Right cardiac atrium (tissue), 5 donors: ENCODE measurements around the gene NOTCH2. TPM values are rescaled to one million over a fixed set of nuclear protein-coding genes. Genes with fewer than 3 reads are reported as not detected.
"Not testable (repeated sequence)": the region's sequence is repeated elsewhere in the genome, so short reads cannot be mapped to it uniquely, and the experiment has no call there.

Experiments
- ATAC-seq, 2 donors: fragments of 200-7000 bp; cut with Tn5 transposase; one replicate each; pipeline versions ENCODE4 v1.8.0 to v1.9.1; 2020; ENCODE audit warnings: moderate library complexity in 2 of 2, mild to moderate bottlenecking in 1 of 2
- DNase-seq, 3 donors: peaks; one replicate each; pipeline ENCODE4 v3.0.0-alpha.2; 2020
- H3K27ac ChIP-seq: one replicate; pipeline ENCODE4 v1.5.1; 2013; ENCODE audit warnings: mild to moderate bottlenecking, low read length, control low read depth, moderate library complexity
- H3K27me3 ChIP-seq: one replicate; pipeline ENCODE4 v1.6.1; 2013; ENCODE audit not compliant: control insufficient read depth, insufficient read depth
- H3K4me1 ChIP-seq: one replicate; pipeline ENCODE4 v1.6.1; 2013; ENCODE audit warnings: low read length; ENCODE audit not compliant: control insufficient read depth, insufficient read depth
- H3K4me3 ChIP-seq: one replicate; pipeline ENCODE4 v1.5.1; 2013; ENCODE audit warnings: low read length, control low read depth
- H3K9me3 ChIP-seq: one replicate; pipeline ENCODE4 v1.6.1; 2013; ENCODE audit warnings: low read length; ENCODE audit not compliant: control insufficient read depth
- WGBS: extraction: QIAGEN DNeasy Blood & Tissue Kit; methylation state at CpG from one replicate; pipeline ENCODE4 v1.1.7; 2013; 5-methylcytosine and 5-hydroxymethylcytosine counted together
- intact Hi-C, 4 donors: fragments of 100-400 bp; cut with DNase I; formaldehyde crosslinking; loops; one replicate each; pipeline versions ENCODE4 v1.11.0 to v1.14.0; 2022 to 2023
- long read RNA-seq, 4 donors: library from polyadenylated mRNA; unstranded; transcript quantifications; one replicate each; pipeline ENCODE4 v2.0.0, GENCODE V29; 2020 to 2021
- polyA plus RNA-seq: library from polyadenylated mRNA; stranded (reverse); fragments of 200-250 nt; gene quantifications from one replicate; pipeline ENCODE4 v1.2.3, GENCODE V29; 2013
- total RNA-seq, 4 donors: library from RNA; stranded (reverse); fragmentation: NEBNext Ultra II Directional; extraction: Animal tissue kit (Norgen Biotek cat#: 25700); gene quantifications; one replicate each; pipeline ENCODE4 v1.2.1, GENCODE V29; 2021
- donor health status: healthy with polysubstance abuse.
- donor health status: DM: no; HTN: yes; CAD: no.
- donor health status: DM: no; HTN: no; CAD: no.
- donor health status: DM: no; HTN: yes; CAD: no; lungs with severe emphysema.
- donor health status: DM: yes; HTN: yes; CAD: no.

The NOTCH2 gene
- 10 to 100 TPM; 36.3 to 65.7 (median 42.1) TPM for total RNA-seq
- polyA plus RNA-seq, result 6.6 TPM
- long read RNA-seq, donor 1, partial matches to known transcripts, result 8 of 25 reads
- long read RNA-seq, donor 1, other reads (novel, unspliced or antisense), result 17 of 25 reads
- long read RNA-seq, donor 2, partial matches to known transcripts, result 1 of 6 reads
- long read RNA-seq, donor 2, other reads (novel, unspliced or antisense), result 5 of 6 reads
- long read RNA-seq, donor 3, partial matches to known transcripts, result 17 of 53 reads
- long read RNA-seq, donor 3, other reads (novel, unspliced or antisense), result 36 of 53 reads
- long read RNA-seq, donor 4, partial matches to known transcripts, result 1 of 7 reads
- long read RNA-seq, donor 4, other reads (novel, unspliced or antisense), result 6 of 7 reads

GRCh38 chr1:120069067-120069919 is at the start of gene NOTCH2:
TSS of gene NOTCH2 (minus strand) at chr1:120069662. CDS start at chr1:120069406, 256 bp downstream.
- Histone ChIP-seq H3K4me3 (peak within 1 kb of the TSS; percentile 50), H3K27ac (peak within 1 kb of the TSS; percentile 68)
- H3K27me3 ChIP-seq, intact Hi-C loops, H3K4me1 ChIP-seq, H3K9me3 ChIP-seq: not testable (repeated sequence)
- ATAC-seq (peak; percentile 81 to 87), DNase-seq (peak; percentile 75 to 88 (median 86))
- WGBS, result under 1% methylated on average over 53 of the region's 95 CpGs

GRCh38 chr1:120117371-120118177 is 48.1 kb upstream of the NOTCH2 start:
- H3K4me3 ChIP-seq, H3K4me1 ChIP-seq, H3K27ac ChIP-seq, H3K27me3 ChIP-seq, intact Hi-C loops, H3K9me3 ChIP-seq: not testable (repeated sequence)
- WGBS, result 27% methylated on average over 3 of the region's 4 CpGs
- DNase-seq (peak in 2 of 3 donors; percentile 51 to 67), ATAC-seq (peak; percentile 41 to 43)

GRCh38 chr1:120116094-120116493 is 46.6 kb upstream of the NOTCH2 start:
- H3K4me1 ChIP-seq, DNase-seq, H3K27me3 ChIP-seq, H3K27ac ChIP-seq, H3K4me3 ChIP-seq, H3K9me3 ChIP-seq, intact Hi-C loops, ATAC-seq: not testable (repeated sequence)
- WGBS, result 94% methylated on average over 2 of the region's 2 CpGs

- H3K9me3 ChIP-seq, DNase-seq, H3K4me3 ChIP-seq, intact Hi-C loops, ATAC-seq, H3K27me3 ChIP-seq, H3K4me1 ChIP-seq, H3K27ac ChIP-seq: not testable (repeated sequence)
- WGBS, result 100% methylated on average over 1 of the region's 3 CpGs
Observed at GRCh38 chr1:120113134-120113533, 43.7 kb upstream of the NOTCH2 start.

GRCh38 chr1:120112212-120112611 is 42.8 kb upstream of the NOTCH2 start:
- ATAC-seq, DNase-seq, H3K27me3 ChIP-seq, H3K4me3 ChIP-seq, intact Hi-C loops, H3K27ac ChIP-seq, H3K9me3 ChIP-seq, H3K4me1 ChIP-seq: not testable (repeated sequence)
- WGBS, result 75% methylated on average over 5 of the region's 5 CpGs

GRCh38 chr1:120111771-120112170 is 42.3 kb upstream of the NOTCH2 start:
- H3K9me3 ChIP-seq, H3K27ac ChIP-seq, intact Hi-C loops, H3K4me3 ChIP-seq, H3K27me3 ChIP-seq, H3K4me1 ChIP-seq, DNase-seq, ATAC-seq: not testable (repeated sequence)
- WGBS, result no CpG with 5 or more reads among the region's 3 CpGs

GRCh38 chr1:120111008-120111407 is 41.5 kb upstream of the NOTCH2 start:
- H3K4me1 ChIP-seq, H3K9me3 ChIP-seq, DNase-seq, H3K27ac ChIP-seq, ATAC-seq, intact Hi-C loops, H3K27me3 ChIP-seq, H3K4me3 ChIP-seq: not testable (repeated sequence)
- 100% methylated on average over 1 of the region's 2 CpGs for WGBS

GRCh38 chr1:120109656-120110055 is 40.2 kb upstream of the NOTCH2 start:
- H3K4me3 ChIP-seq, H3K4me1 ChIP-seq, H3K27ac ChIP-seq, H3K27me3 ChIP-seq, ATAC-seq, intact Hi-C loops, H3K9me3 ChIP-seq: not testable (repeated sequence)
- peak in 1 of 3 donors; percentile 28 for DNase-seq
- whole genome bisulfite sequencing, result 93% methylated on average over 7 of the region's 9 CpGs

GRCh38 chr1:120109180-120109579 is 39.7 kb upstream of the NOTCH2 start:
- H3K4me3 ChIP-seq, H3K27me3 ChIP-seq, intact Hi-C loops, H3K4me1 ChIP-seq, H3K9me3 ChIP-seq, H3K27ac ChIP-seq, ATAC-seq, DNase-seq: not testable (repeated sequence)
- WGBS, result 95% methylated on average over 9 of the region's 10 CpGs

GRCh38 chr1:120105288-120105687 is 35.8 kb upstream of the NOTCH2 start:
- H3K27ac ChIP-seq, ATAC-seq, H3K27me3 ChIP-seq, DNase-seq, H3K4me1 ChIP-seq, intact Hi-C loops, H3K9me3 ChIP-seq, H3K4me3 ChIP-seq: not testable (repeated sequence)
- 91% methylated on average over 1 of the region's 2 CpGs for WGBS
